Measurements from ENCODE around the gene CDH5.

- TF ChIP-seq CTCF (conservative IDR thresholded peaks at IDR 0.05; ENCODE audit: low read depth, low read length) (peak; percentile 76), EZH2 (IDR thresholded peaks at IDR 0.05; ENCODE audit: low read length, unreplicated experiment) (no peak)
Observed at GRCh38 chr16:66406534-66407221, 40.2 kb downstream of the CDH5 start.

All from PC-3 (cell line).